HCT116 (cell line): ENCODE measurements around the gene KCNC1.

Experiments used
- CTCF ChIP-seq, 3 experiments: fragments of 200-600 bp in 1 of 3; sonication (generic) in 1 of 3; IDR thresholded peaks in 2 of 3; conservative IDR thresholded peaks in 1 of 3; 2 replicates each; pipeline ENCODE4 v1.5.1; 2012 to 2017; ENCODE audit warnings: low read depth in 2 of 3, low read length in 2 of 3, antibody characterized with exemption in 1 of 3, borderline replicate concordance in 1 of 3, control low read depth in 1 of 3, mild to moderate bottlenecking in 1 of 3, mixed read lengths in 1 of 3, mixed run types in 1 of 3, moderate library complexity in 1 of 3; ENCODE audit not compliant: insufficient read depth in 1 of 3
- POLR2A ChIP-seq: IDR thresholded peaks from 2 replicates; pipeline ENCODE4 v1.7.0; 2011; ENCODE audit warnings: borderline replicate concordance; ENCODE audit not compliant: insufficient read depth, insufficient read length; ENCODE audit errors: extremely low read depth
- POLR2AphosphoS5 ChIP-seq: IDR thresholded peaks from 2 replicates; pipeline ENCODE4 v1.6.1; 2011; ENCODE audit warnings: mild to moderate bottlenecking, low read depth, low read length, moderate library complexity
- ZFX ChIP-seq: fragments of 450-650 bp; IDR thresholded peaks from 2 replicates; pipeline ENCODE4 v1.6.1; 2017
- TF ChIP-seq, protein P1 (sequence below): IDR thresholded peaks from 2 replicates; pipeline ENCODE4 v1.6.1; 2011; ENCODE audit warnings: mild to moderate bottlenecking, low read length, moderate library complexity; ENCODE audit not compliant: insufficient replicate concordance; ENCODE audit errors: extremely low read depth

- TF ChIP-seq CTCF (IDR thresholded peaks at IDR 0.05 in 2 of 3, conservative IDR thresholded peaks at IDR 0.05 in 1 of 3; ENCODE audit: borderline replicate concordance in 1 of 3, insufficient read depth in 1 of 3, low read depth in 2 of 3, low read length in 2 of 3): no peak
- TF ChIP-seq, protein P1, sequence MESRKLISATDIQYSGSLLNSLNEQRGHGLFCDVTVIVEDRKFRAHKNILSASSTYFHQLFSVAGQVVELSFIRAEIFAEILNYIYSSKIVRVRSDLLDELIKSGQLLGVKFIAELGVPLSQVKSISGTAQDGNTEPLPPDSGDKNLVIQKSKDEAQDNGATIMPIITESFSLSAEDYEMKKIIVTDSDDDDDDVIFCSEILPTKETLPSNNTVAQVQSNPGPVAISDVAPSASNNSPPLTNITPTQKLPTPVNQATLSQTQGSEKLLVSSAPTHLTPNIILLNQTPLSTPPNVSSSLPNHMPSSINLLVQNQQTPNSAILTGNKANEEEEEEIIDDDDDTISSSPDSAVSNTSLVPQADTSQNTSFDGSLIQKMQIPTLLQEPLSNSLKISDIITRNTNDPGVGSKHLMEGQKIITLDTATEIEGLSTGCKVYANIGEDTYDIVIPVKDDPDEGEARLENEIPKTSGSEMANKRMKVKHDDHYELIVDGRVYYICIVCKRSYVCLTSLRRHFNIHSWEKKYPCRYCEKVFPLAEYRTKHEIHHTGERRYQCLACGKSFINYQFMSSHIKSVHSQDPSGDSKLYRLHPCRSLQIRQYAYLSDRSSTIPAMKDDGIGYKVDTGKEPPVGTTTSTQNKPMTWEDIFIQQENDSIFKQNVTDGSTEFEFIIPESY: no peak
- no peak for TF ChIP-seq POLR2A
- no peak for TF ChIP-seq POLR2AphosphoS5
- no peak for TF ChIP-seq ZFX
Measured at GRCh38 chr11:17769218-17769617, 34.6 kb downstream of the KCNC1 start.
